ENCODE measurements around the gene SHMT2. TPM values are rescaled to one million over a fixed set of nuclear protein-coding genes. Genes with fewer than 3 reads are reported as not detected.

SHMT2 gene
- total RNA-seq, 2 donors from 2014 or later = 76.7 to 134 TPM

GRCh38 chr12:57211791-57212700 lies 17.5 kb upstream of the SHMT2 start:
- DNase-seq = no peak
- H3K27ac ChIP-seq (ENCODE audit: low read depth, low read length) = no peak overlapping the region
- no peaks in the 10 kb centered on the region for H3K9me3 ChIP-seq (ENCODE audit: control insufficient read depth, low read length)
- H3K27me3 ChIP-seq (ENCODE audit: control insufficient read depth, insufficient read depth, low read length, poor library complexity, severe bottlenecking) = peaks cover 35% of the 10 kb centered on the region
- peaks cover 3% of the 10 kb centered on the region for H3K36me3 ChIP-seq (ENCODE audit: control insufficient read depth, insufficient read depth, low read length)
- Mint-ChIP-seq H3K9me3 (no peaks in the 10 kb centered on the region), H3K27ac (no peak overlapping the region), H3K4me1 (peaks cover 12% of the 10 kb centered on the region), H3K4me3 (no peak overlapping the region), H3K36me3 (ENCODE audit: low read depth) (peaks cover 10% of the 10 kb centered on the region), H3K27me3 (ENCODE audit: insufficient read depth) (peaks cover 35% of the 10 kb centered on the region)
- H3K4me1 ChIP-seq (ENCODE audit: control insufficient read depth, insufficient read depth, low read length) = no peaks in the 10 kb centered on the region
- no peak for TF ChIP-seq CTCF (conservative IDR thresholded peaks at IDR 0.05)
- no peak overlapping the region for H3K4me3 ChIP-seq (ENCODE audit: low read length)
- H3K9ac ChIP-seq (ENCODE audit: extremely low read depth, low read length, poor library complexity, severe bottlenecking) = no peak overlapping the region
- WGBS, 2 experiments (ENCODE audit: insufficient coverage in 1 of 2, insufficient read length in 1 of 2) = 93 to 96% methylated on average over 14 to 24 of the region's 27 CpGs

- no peak overlapping the region for H3K9ac ChIP-seq (ENCODE audit: extremely low read depth, low read length, poor library complexity, severe bottlenecking)
- peaks cover 42% of the 10 kb centered on the region for H3K27me3 ChIP-seq (ENCODE audit: control insufficient read depth, insufficient read depth, low read length, poor library complexity, severe bottlenecking)
- no peak overlapping the region for H3K27ac Mint-ChIP-seq
- no peak overlapping the region for H3K4me3 Mint-ChIP-seq
- peak; percentile 71 for DNase-seq
- H3K4me1 Mint-ChIP-seq = peaks cover 17% of the 10 kb centered on the region
- H3K9me3 Mint-ChIP-seq = no peaks in the 10 kb centered on the region
- whole genome bisulfite sequencing, 2 experiments (ENCODE audit: insufficient coverage in 1 of 2, insufficient read length in 1 of 2) = 92 to 100% methylated on average over 2 to 6 of the region's 7 CpGs
- H3K4me1 ChIP-seq (ENCODE audit: control insufficient read depth, insufficient read depth, low read length) = no peaks in the 10 kb centered on the region
- peaks cover 5% of the 10 kb centered on the region for H3K36me3 Mint-ChIP-seq (ENCODE audit: low read depth)
- H3K27ac ChIP-seq (ENCODE audit: low read depth, low read length) = no peak overlapping the region
- H3K36me3 ChIP-seq (ENCODE audit: control insufficient read depth, insufficient read depth, low read length) = no peaks in the 10 kb centered on the region
- peaks cover 41% of the 10 kb centered on the region for H3K27me3 Mint-ChIP-seq (ENCODE audit: insufficient read depth)
- no peak overlapping the region for H3K4me3 ChIP-seq (ENCODE audit: low read length)
- no peak for TF ChIP-seq CTCF (conservative IDR thresholded peaks at IDR 0.05)
- no peaks in the 10 kb centered on the region for H3K9me3 ChIP-seq (ENCODE audit: control insufficient read depth, low read length)
Measured at GRCh38 chr12:57212701-57213057, 16.8 kb upstream of the SHMT2 start.

GRCh38 chr12:57213058-57213715 lies 16.3 kb upstream of the SHMT2 start:
- Histone ChIP-seq H3K4me3 (ENCODE audit: low read length) (no peak overlapping the region), H3K27me3 (ENCODE audit: control insufficient read depth, insufficient read depth, low read length, poor library complexity, severe bottlenecking) (peaks cover 47% of the 10 kb centered on the region), H3K27ac (ENCODE audit: low read depth, low read length) (no peak overlapping the region), H3K9me3 (ENCODE audit: control insufficient read depth, low read length) (no peaks in the 10 kb centered on the region), H3K4me1 (ENCODE audit: control insufficient read depth, insufficient read depth, low read length) (no peaks in the 10 kb centered on the region), H3K9ac (ENCODE audit: extremely low read depth, low read length, poor library complexity, severe bottlenecking) (no peak overlapping the region), H3K36me3 (ENCODE audit: control insufficient read depth, insufficient read depth, low read length) (no peaks in the 10 kb centered on the region)
- peak; percentile 98 for DNase-seq
- Mint-ChIP-seq H3K36me3 (ENCODE audit: low read depth) (peaks cover 3% of the 10 kb centered on the region), H3K27me3 (ENCODE audit: insufficient read depth) (peaks cover 46% of the 10 kb centered on the region), H3K27ac (peak overlapping the region; percentile 79), H3K9me3 (no peaks in the 10 kb centered on the region), H3K4me3 (no peak overlapping the region), H3K4me1 (peaks cover 17% of the 10 kb centered on the region)
- peak; percentile 92 for TF ChIP-seq CTCF (conservative IDR thresholded peaks at IDR 0.05)
- 6 to 10% methylated on average over 6 to 12 of the region's 16 CpGs for WGBS, 2 experiments (ENCODE audit: insufficient coverage in 1 of 2, insufficient read length in 1 of 2)

Data from endodermal cell (in vitro differentiated cells).